B cell (primary cell): ENCODE measurements around the gene TVP23C.

Experiments
- CTCF ChIP-seq: fragments of 200-600 bp; IDR thresholded peaks from one replicate; pipeline ENCODE4 v1.8.0; 2022; ENCODE audit warnings: antibody characterized with exemption, mild to moderate bottlenecking
- EZH2 ChIP-seq: IDR thresholded peaks from 2 replicates; pipeline ENCODE4 v1.6.1; 2012; ENCODE audit warnings: borderline replicate concordance, low read depth, mild to moderate bottlenecking, moderate library complexity, low read length; ENCODE audit not compliant: insufficient read depth, poor library complexity, severe bottlenecking

- no peak for TF ChIP-seq EZH2
- TF ChIP-seq CTCF: no peak
Measured at GRCh38 chr17:15513058-15513791, 50.1 kb downstream of the TVP23C start.
